HG02884 (cell line): Measurements from ENCODE around the gene PLP2.
"Not testable (repeated sequence)": the region's sequence is repeated elsewhere in the genome, so short reads cannot be mapped to it uniquely, and the experiment has no call there.

Experiments used
- ATAC-seq: cut with Tn5 transposase; IDR thresholded peaks from one replicate; pipeline ENCODE4 v1.9.1; 2021; ENCODE audit warnings: mild to moderate bottlenecking, moderate library complexity; ENCODE audit not compliant: unreplicated experiment

Gene PLP2

GRCh38 chrX:49171752-49172279 lies at the start of gene PLP2:
PLP2 (plus strand) TSS chrX:49171898; CDS start chrX:49172001, 103 bp downstream.
- no peak for ATAC-seq

GRCh38 chrX:49122499-49122898 lies 49.2 kb upstream of the PLP2 start:
- ATAC-seq, result no peak

- ATAC-seq, result not testable (repeated sequence)
Observed at GRCh38 chrX:49127742-49128258, 43.9 kb upstream of the PLP2 start.

GRCh38 chrX:49129427-49129826 lies 42.3 kb upstream of the PLP2 start:
- ATAC-seq, result no peak

- not testable (repeated sequence) for ATAC-seq
Observed at GRCh38 chrX:49132275-49132674, 39.4 kb upstream of the PLP2 start.

- no peak for ATAC-seq
Observed at GRCh38 chrX:49133759-49134158, 37.9 kb upstream of the PLP2 start.

GRCh38 chrX:49137492-49137891 lies 34.2 kb upstream of the PLP2 start:
- ATAC-seq, result no peak

- no peak for ATAC-seq
Observed at GRCh38 chrX:49139713-49140112, 32.0 kb upstream of the PLP2 start.

GRCh38 chrX:49142264-49142663 lies 29.4 kb upstream of the PLP2 start:
- ATAC-seq, result not testable (repeated sequence)

GRCh38 chrX:49143154-49143553 lies 28.5 kb upstream of the PLP2 start:
- ATAC-seq, result not testable (repeated sequence)

GRCh38 chrX:49147282-49147681 lies 24.4 kb upstream of the PLP2 start:
- no peak for ATAC-seq

GRCh38 chrX:49147936-49148335 lies 23.8 kb upstream of the PLP2 start:
- no peak for ATAC-seq

GRCh38 chrX:49148390-49149100 lies 23.2 kb upstream of the PLP2 start:
- not testable (repeated sequence) for ATAC-seq

- ATAC-seq, result not testable (repeated sequence)
Observed at GRCh38 chrX:49149291-49149690, 22.4 kb upstream of the PLP2 start.

GRCh38 chrX:49153467-49153866 lies 18.2 kb upstream of the PLP2 start:
- no peak for ATAC-seq

- ATAC-seq, result peak; percentile 26
Observed at GRCh38 chrX:49155243-49155899, 16.3 kb upstream of the PLP2 start.

GRCh38 chrX:49155900-49156837 lies 15.5 kb upstream of the PLP2 start:
- peak; percentile 85 for ATAC-seq

- no peak for ATAC-seq
Observed at GRCh38 chrX:49157194-49157593, 14.5 kb upstream of the PLP2 start.

- no peak for ATAC-seq
Observed at GRCh38 chrX:49160908-49161307, 10.8 kb upstream of the PLP2 start.

- no peak for ATAC-seq
Observed at GRCh38 chrX:49161632-49162031, 10.1 kb upstream of the PLP2 start.

GRCh38 chrX:49162620-49163019 lies 9.1 kb upstream of the PLP2 start, which contains the start of gene MAGIX:
MAGIX (plus strand) TSS chrX:49162758; CDS start chrX:49162890, 132 bp downstream.
- ATAC-seq, result no peak
